Subcutaneous abdominal adipose tissue (tissue), 5 donors: ENCODE data around the gene FBXW8.

Experiments
- H3K27ac ChIP-seq: one replicate; pipeline ENCODE4 v1.7.0; 2013; ENCODE audit warnings: low read depth, mild to moderate bottlenecking, inconsistent platforms, low read length, moderate library complexity
- H3K27me3 ChIP-seq, 5 donors: one replicate each; pipeline ENCODE4 v1.7.0; 2013; ENCODE audit warnings: low read length in 5 of 5, inconsistent platforms in 1 of 5; ENCODE audit not compliant: control insufficient read depth in 5 of 5, insufficient read depth in 4 of 5
- H3K36me3 ChIP-seq, 5 donors: one replicate each; pipeline ENCODE4 v1.7.0; 2013; ENCODE audit warnings: low read length in 5 of 5; ENCODE audit not compliant: control insufficient read depth in 5 of 5, insufficient read depth in 5 of 5
- H3K4me1 ChIP-seq, 5 donors: one replicate each; pipeline ENCODE4 v1.7.0; 2013; ENCODE audit warnings: low read length in 5 of 5, mild to moderate bottlenecking in 3 of 5, moderate library complexity in 1 of 5; ENCODE audit not compliant: control insufficient read depth in 5 of 5, insufficient read depth in 5 of 5
- H3K4me3 ChIP-seq, 5 donors: one replicate each; pipeline ENCODE4 v1.7.0; 2013; ENCODE audit warnings: low read length in 5 of 5, low read depth in 1 of 5
- H3K9ac ChIP-seq, 5 donors: one replicate each; pipeline ENCODE4 v1.7.0; 2013; ENCODE audit warnings: low read length in 5 of 5, mild to moderate bottlenecking in 4 of 5, moderate library complexity in 3 of 5
- H3K9me3 ChIP-seq, 5 donors: one replicate each; pipeline ENCODE4 v1.7.0; 2013; ENCODE audit warnings: low read length in 5 of 5; ENCODE audit not compliant: control insufficient read depth in 5 of 5
- donor health status: healthy.
- donor health status: healthy.
- donor health status: healthy.
- donor health status: healthy.
- donor health status: healthy.

The FBXW8 gene

DNA sequence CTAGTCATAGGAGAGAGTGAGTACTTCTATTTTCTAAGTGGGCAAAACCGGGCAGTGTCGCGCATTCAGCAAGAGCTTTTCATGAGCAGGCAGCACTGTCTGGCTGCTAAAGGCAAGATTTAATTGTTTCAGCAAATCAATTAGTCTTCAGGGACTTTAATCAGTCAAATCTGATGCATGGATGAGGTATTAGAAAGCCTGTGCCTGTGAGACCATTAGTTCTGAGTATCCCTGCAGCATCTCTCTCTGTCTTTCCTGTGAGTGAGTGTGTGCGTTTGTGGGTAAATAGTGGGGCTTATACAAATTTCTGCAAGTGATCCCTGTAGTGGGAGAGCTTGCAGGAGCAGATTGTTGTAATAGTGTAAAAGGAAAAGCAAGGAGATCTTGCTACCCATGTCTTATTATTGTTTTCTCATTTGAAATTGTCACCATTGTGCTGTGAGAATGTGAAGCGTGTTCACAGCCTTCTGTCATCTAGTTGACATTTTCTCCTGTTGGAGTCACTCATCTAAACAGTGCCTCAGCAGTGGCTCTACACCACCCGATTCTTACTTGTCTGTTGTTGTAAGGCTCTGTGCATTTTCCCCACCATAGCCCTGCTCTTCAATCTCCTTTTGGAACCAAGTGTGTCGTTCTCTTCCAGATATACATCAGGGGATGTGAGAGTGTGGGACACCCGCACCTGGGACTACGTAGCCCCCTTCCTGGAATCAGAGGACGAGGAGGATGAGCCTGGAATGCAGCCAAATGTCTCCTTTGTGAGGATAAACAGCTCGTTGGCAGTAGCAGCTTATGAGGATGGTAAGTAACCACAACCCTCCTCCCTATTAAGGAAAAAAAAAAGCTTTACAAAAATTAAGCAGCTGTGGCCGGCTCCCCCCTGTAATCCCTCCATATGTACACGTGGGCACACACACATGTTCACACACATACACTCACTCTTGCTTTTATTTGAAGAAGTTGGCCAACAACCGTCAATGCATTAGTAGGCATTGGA, 53.6 kb downstream of the FBXW8 start:
- Histone ChIP-seq H3K36me3 (peaks cover 7 to 31% (median 16%) of the 10 kb centered on the region in 5 donors), H3K9me3 (no peaks in the 10 kb centered on the region), H3K9ac (no peak overlapping the region), H3K27me3 (no peaks in the 10 kb centered on the region), H3K4me3 (no peak overlapping the region), H3K4me1 (peaks cover 0 to 13% (median 0%) of the 10 kb centered on the region in 5 donors), H3K27ac (no peak overlapping the region)

DNA sequence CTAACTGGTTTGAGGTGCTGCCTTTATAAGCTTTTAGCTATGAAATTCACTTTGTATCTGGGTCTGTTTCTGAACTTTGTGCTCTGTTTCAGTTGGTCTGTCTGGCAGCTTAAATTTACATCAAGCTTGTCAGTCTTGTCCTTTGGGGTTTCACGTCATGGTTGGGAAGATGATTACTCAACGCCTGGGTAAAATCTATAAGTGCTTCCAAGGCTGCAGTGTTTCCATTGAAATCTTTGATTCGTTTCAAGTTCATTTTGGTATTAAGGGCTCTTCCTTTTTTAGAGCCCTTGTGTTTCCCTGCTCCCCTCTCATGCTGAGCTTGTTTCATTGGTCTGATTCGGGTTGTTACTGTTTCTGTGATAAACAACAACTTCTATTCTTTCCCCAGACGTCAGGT, 58.2 kb downstream of the FBXW8 start:
- no peaks in the 10 kb centered on the region for H3K27me3 ChIP-seq
- no peak overlapping the region for H3K27ac ChIP-seq
- no peak overlapping the region for H3K9ac ChIP-seq
- H3K4me3 ChIP-seq = no peak overlapping the region
- no peaks in the 10 kb centered on the region for H3K9me3 ChIP-seq
- H3K4me1 ChIP-seq = peaks cover 0 to 18% (median 7%) of the 10 kb centered on the region in 5 donors
- H3K36me3 ChIP-seq = peaks cover 12 to 46% (median 14%) of the 10 kb centered on the region in 5 donors

DNA sequence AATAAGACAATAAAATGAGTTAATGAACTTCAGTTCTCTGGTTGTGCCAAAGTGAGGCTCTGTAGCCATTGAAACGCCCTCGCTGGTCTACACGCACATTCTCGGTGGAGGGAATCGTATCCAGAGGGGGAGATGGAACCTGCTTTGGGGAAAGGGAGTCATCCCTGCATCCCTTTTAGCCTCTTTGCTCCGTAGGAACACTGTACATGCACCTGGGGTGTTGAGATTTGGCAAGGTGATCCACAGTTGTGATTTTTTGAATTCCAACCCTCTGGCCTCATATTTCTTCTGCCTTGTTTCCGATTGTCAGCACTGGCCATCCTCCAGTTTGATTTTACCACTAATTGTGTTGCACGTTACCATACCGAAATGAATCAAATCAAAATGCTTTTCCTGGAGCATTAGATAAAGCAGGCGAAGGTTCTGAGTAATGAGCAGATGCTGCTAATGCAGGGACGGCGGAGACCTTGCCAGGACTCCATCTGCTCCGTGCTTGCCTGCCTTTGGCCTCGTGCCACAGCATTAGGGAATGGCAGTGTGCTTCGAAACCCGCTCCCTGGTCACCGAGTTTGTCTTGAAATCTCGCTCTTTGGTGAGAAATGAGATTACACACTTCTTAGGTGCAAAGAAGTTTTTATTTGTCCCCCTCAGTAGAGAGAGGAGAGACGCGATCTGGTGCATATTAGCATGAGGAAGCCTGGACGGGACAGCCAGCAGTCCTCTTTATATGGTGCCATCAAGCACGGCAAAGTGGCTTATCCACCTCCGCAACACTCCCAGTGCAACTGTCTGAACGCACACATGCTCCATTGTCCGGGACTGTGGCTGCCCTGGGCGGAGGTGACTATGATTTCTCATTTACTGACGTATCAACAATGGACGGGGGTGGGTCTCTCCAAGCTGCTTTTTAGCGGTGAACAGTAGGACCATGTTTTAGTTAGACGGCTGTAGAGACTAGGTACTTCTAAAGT, 59.1 kb downstream of the FBXW8 start:
- Histone ChIP-seq H3K9ac (no peak overlapping the region), H3K27ac (no peak overlapping the region), H3K4me3 (no peak overlapping the region), H3K4me1 (peaks cover 0 to 18% (median 7%) of the 10 kb centered on the region in 5 donors), H3K36me3 (peaks cover 9 to 41% (median 10%) of the 10 kb centered on the region in 5 donors), H3K27me3 (no peaks in the 10 kb centered on the region), H3K9me3 (no peaks in the 10 kb centered on the region)

DNA sequence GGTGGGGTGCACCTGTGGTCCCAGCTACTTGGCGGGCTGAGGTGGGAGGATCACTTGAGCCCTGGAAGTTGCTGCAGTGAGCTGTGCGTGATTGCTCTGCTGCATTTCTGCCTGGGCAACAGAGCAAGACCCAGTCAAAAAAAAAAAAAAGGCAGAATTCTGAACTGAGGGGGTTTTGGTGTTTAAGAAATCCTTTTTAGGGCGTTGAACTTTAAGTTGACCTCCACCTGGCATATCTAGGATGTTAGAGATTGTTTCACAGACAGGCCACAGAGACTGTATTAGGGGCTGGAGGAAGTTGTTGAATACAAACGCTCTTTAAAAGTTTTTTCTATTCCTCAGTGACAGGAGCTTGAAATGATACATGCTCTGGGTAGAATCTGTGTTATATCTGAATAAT, 60.5 kb downstream of the FBXW8 start:
- peaks cover 0 to 18% (median 7%) of the 10 kb centered on the region in 5 donors for H3K4me1 ChIP-seq
- H3K36me3 ChIP-seq = peaks cover 3 to 30% (median 5%) of the 10 kb centered on the region in 5 donors
- no peak overlapping the region for H3K9ac ChIP-seq
- H3K27ac ChIP-seq = no peak overlapping the region
- no peaks in the 10 kb centered on the region for H3K9me3 ChIP-seq
- no peak overlapping the region for H3K4me3 ChIP-seq
- no peaks in the 10 kb centered on the region for H3K27me3 ChIP-seq

DNA sequence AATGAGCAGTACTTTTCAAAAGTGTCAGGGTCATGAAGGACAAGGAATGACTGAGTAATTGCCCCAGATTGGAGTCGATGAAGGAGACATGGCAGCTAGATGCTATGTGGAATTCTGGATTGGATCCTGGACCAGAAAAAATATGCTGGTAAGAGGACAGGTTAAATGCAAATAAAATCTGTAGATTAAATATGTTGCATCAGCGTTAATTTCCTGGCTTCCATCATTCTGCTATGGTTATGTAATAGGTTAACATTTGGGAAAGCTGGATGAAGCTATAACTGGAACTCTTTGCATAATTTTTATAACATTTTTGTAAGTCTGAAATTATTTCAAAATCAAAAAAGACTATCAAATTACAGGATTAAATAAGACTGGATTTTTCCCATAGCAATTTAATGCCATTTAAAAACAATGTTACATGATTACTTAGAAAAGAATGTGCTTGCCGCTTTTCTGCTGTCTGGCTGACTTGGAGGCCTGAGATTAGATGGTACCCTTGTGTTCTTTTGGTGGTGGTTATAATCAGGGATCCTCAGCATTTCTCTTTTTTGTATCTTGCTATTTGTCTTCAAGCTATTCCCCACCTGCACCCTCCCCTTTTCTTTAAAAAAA, 65.1 kb downstream of the FBXW8 start:
- H3K36me3 ChIP-seq = peaks cover 0 to 17% (median 3%) of the 10 kb centered on the region in 5 donors
- H3K9me3 ChIP-seq = no peaks in the 10 kb centered on the region
- H3K4me3 ChIP-seq = no peak overlapping the region
- H3K4me1 ChIP-seq = peaks cover 0 to 5% (median 0%) of the 10 kb centered on the region in 5 donors
- no peaks in the 10 kb centered on the region for H3K27me3 ChIP-seq
- H3K9ac ChIP-seq = no peak overlapping the region
- H3K27ac ChIP-seq = no peak overlapping the region

DNA sequence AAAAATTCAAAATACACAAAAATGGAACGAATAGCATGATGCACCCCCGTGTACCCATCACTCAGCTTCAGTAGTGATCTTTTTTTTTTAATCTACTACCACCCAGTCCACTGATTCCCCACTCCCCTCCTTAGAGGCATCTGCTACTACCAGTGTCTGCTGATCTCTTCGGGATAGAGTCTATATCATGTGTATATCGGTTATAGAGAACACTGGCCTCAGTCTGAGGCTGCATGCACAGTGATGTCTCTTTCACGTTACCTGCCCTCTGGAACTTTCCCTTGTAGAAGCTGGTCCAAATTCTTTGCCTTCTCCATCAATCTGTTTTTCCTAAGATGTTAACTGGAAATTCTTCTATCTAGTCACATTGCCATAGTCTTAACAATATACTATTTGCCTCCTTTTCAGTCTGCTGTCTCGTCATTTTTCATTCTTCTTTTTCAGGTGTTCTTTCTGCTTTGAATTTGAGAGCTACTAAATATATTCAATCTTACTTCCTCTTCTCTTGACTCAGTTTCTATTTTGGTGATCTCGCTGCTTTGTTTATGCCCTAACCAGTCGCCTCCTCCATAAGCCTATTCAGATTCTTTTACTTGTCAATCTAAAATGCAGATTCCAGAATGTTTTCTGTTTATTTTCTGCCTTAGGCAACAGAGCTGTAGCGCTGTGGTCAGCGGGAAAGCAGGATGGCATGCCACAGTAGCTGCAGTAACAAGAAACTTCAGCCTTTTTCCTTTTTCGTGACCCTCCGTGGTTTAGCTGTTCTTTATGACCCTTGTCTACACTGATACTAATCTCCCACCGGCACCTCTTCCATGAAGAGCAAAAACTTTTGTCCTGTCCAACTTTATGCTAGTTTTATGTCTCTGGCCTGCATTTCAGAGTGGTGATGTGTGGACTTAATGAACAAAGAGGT, 67.0 kb downstream of the FBXW8 start:
- H3K4me1 ChIP-seq = peaks cover 0 to 9% (median 0%) of the 10 kb centered on the region in 5 donors
- H3K4me3 ChIP-seq = no peak overlapping the region
- no peaks in the 10 kb centered on the region for H3K9me3 ChIP-seq
- no peaks in the 10 kb centered on the region for H3K27me3 ChIP-seq
- H3K9ac ChIP-seq = no peak overlapping the region
- peaks cover 0 to 14% (median 3%) of the 10 kb centered on the region in 5 donors for H3K36me3 ChIP-seq
- H3K27ac ChIP-seq = no peak overlapping the region

DNA sequence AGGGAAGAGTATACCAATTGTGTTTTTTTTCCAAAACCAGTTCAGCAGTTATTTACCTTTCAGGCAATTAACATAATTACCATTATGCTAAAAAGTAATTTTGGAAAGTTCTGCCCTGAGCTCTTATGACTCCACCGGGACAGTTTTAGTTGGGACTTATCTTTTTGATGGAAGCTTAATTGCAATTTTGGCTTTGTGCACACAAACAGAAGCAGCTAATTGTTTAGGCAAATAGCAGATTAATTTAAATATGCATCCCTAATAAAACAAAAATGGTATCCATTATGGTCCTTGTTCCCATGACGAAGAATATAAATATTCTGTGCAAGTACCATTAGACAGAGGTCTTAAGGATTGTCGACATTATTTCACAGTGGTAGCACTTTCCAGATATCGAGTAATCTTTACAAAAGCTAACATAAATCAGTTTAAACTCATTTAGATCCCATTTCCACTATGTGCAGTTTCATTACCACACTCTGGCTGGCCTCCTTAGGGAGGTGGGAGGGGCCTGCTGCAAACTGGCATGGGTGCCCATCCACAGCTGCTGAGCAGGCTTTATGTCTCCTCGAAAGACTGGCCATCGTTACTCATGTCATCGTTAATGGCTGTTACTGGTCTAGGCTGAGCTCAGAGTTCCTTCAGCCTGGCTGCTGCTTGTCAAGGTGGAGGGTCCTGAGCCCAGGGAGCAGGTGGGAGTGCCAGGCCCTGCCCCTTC, 68.2 kb downstream of the FBXW8 start:
- H3K4me3 ChIP-seq = no peak overlapping the region
- no peaks in the 10 kb centered on the region for H3K9me3 ChIP-seq
- no peaks in the 10 kb centered on the region for H3K27me3 ChIP-seq
- H3K9ac ChIP-seq = no peak overlapping the region
- peaks cover 0 to 15% (median 0%) of the 10 kb centered on the region in 5 donors for H3K4me1 ChIP-seq
- H3K27ac ChIP-seq = no peak overlapping the region
- H3K36me3 ChIP-seq = peaks cover 0 to 4% (median 0%) of the 10 kb centered on the region in 5 donors

DNA sequence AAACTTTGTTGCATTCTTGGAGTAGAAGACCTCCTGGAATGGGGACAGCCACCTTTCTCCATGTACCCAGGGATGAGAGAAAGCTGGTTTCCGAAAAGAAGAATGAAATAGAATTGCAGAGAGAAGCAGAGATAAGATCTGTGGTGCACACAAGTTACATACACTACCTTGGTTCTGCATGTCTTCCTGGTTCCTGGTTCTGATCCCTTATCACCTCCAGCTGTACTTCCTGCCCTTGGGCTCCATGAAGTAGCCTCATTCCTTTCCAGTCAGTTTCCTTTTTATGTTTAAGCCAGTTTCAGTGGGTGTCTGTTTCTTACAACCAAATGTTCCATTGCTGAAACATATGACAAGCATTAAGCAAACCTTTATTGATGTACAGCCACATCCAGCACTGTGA, 69.3 kb downstream of the FBXW8 start:
- peaks cover 0 to 15% (median 0%) of the 10 kb centered on the region in 5 donors for H3K4me1 ChIP-seq
- H3K27ac ChIP-seq = no peak overlapping the region
- H3K27me3 ChIP-seq = no peaks in the 10 kb centered on the region
- no peak overlapping the region for H3K4me3 ChIP-seq
- H3K36me3 ChIP-seq = no peaks in the 10 kb centered on the region
- H3K9me3 ChIP-seq = no peaks in the 10 kb centered on the region
- no peak overlapping the region for H3K9ac ChIP-seq
